ENCODE measurements around the gene CDHR4. TPM values are rescaled to one million over a fixed set of nuclear protein-coding genes. Genes with fewer than 3 reads are reported as not detected.
A peak's percentile ranks its signal among the peaks of the same experiment; 100 is the strongest.
"Not testable (repeated sequence)": the region's sequence is repeated elsewhere in the genome, so short reads cannot be mapped to it uniquely, and the experiment has no call there.

Gene CDHR4
- polyA plus RNA-seq, 1 donor: 0.28 TPM

- no peak for DNase-seq
Measured at GRCh38 chr3:49803465-49804140, 3.9 kb upstream of the CDHR4 start.

DNA sequence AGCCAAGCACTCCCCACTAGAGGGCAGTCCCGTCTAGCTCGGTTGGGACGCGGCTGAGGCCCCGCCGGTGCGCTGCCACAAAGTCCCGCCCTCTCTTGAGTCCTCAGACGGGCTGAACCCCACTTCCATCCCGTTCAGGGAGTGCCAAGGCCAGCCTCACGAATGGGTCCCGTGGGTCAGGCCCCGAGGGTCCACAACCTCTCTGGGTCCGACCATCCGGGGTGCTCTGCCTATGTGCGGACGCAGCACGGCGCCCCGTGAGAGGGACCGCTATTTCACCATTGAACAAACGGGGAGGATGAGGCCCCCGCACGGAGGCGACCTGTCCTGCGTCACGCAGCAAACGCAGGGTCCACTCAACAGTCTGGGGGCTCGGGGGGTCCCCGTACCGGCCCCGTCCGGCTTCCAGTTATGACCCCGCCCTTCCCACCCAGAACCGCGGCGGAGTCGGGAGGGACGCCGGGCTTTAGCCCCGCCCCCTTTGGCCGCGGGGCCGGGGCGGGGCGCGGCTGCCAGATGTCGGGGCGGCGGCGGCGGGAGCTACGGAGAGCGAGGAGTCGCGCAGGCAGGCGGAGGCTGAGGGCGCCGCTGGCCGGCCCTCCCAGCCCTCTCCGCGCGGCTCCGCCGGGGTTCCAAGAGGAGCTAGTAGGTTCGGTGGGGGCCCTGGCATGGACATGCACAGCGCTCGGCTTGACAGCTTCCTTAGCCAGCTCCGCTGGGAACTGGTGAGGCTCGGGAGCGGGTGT, 3.2 kb upstream of the CDHR4 start, which contains the start of gene INKA1:
INKA1 (plus strand) TSS at position 543 of the 746 bp plus-strand sequence; CDS start at position 675, 132 bp downstream.
- peak; percentile 86 for DNase-seq

DNA sequence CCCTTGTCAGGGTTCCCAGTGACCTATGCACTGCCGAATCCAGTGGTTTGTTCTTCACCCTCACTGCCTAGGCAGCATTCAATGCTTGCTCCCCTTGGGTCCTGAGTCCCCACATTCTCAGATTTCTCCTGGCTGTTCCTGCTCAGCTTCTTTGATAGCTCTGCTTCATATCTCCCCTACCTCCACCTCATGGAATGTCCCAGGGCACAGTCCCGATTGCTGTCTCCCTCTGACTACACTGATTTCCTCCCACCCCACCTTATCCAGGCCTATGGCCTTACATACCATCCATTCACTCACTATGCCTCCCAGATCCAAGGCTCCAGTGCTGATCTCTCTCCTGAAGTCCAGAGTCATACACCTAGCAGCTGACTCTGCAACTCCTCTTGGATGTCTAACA, 1.5 kb upstream of the CDHR4 start:
- DNase-seq: no peak

DNA sequence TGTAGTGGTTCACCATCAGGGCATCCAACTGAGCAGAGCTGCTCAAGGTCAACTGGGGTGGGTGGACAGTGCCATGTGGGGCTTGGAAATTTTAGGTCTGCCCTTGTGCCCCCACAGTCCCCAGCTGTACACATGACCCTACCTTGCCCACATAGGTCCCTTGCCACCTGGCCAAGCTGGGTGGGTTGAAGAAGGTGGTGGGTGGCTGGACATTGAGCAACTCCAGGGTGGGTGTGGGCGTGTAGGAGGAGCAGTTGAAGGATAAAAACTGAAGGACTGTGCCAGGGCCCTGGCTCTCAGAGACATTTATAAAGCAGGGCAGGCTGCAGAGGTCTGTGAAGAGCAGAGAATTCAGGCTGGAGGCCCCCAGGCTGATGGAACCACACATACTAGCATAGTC, 568 bp downstream of the CDHR4 start:
- DNase-seq: no peak

GRCh38 chr3:49794926-49795905, 4.5 kb downstream of the CDHR4 start:
- DNase-seq: no peak

DNA sequence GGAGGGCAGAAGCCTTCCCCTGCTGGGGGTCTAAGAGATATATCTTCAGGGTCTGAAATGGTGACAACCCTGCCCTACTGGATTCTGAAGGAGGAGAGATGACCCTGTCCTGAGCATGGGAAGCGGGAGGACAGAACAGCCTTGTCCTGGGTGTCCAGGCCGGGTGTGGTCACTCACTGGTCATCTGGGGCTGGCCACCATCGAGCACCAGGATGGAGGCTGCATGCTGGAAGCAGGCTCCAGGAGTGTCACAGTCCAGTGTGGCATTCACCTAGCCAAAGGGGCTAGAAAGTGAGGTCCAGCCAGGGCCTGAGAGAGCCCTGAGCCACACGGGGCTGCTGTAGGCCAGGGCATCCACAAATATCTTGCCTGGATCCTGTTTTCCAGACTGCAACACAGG, 5.2 kb downstream of the CDHR4 start:
- no peak for DNase-seq

DNA sequence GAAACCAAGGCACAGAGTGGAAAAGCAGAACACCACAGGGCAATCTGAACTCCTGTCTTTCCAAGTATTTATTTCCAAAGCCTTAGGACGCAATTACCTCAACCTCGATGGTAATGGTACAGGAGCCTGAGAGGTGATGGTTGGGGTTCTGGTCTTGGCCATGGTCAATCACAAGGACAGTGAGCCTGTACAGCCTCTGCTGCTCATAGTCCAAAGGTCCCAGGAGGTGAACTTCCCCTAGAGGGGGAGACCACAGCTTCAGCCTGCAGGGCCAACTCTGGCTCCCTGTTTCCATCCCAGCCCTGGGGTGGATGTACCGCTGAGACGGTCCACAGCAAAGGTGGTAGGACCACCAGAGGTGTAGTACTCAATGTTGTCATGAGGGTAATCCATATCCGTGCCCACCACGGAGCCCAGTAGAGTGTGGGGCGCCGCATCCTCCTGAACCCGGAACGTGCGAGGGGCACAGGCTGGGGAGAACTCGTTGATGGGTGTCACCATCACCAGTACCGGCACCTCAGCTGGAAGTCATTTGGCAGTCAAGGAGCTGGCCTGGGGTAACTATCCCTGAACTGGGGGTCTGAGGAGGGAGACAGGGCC, 6.1 kb downstream of the CDHR4 start:
- DNase-seq: no peak

DNA sequence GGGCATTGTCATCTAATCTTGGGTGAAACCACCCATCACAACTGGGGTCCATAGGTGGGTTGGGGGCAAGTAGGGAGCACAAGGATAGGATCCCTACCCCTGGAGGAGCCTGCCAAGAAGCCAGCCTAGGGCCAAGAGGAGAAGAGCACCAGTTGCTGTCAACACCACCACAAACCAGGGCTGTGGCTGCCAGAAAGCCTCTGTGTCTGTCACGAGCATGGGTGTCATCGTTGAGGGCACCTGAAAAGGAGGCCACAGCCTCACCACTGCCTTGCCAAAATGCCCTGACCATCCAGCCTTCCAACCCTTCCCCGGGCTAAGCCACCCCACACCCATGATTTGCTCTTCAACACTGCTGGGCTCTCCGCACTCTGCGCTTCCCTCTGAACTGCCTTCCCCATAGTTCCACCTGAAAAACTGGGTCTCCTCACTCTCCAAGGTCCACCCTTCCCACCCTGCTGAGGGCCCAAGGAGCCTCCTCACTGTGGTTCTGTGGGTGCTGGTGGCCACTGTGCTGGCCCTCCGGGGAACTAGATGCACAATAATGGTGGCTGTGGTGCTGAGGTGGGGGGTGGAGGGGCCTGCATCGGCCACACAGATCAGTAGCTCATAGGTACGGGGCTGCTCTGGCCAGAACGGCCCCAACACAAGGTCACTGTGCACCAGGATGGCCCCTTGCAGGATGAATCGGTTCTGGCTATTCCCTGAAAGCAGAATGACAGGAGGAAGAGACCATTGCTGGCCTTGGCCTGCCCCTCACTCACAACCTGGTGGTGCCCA, 7.1 kb downstream of the CDHR4 start:
- no peak for DNase-seq

DNA sequence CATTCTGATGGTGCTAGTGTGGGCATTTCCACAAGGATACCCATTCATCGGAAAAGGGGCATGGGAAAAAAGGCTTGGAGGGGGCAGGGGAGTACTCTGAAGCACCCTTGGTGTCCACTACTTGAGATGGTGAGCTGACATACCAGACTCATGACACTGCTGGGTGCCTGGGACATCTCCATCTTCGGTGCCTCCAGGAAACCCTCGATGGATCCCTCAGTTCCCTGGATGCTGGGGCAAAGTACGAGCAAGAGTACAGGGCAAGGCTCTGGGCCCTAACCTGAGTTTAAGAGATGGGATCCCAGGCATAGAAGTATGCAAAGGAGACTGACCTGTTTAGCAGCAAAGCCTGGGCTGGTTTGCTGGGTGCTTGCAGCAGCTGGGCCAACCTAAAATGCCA, 8.1 kb downstream of the CDHR4 start:
- no peak for DNase-seq

GRCh38 chr3:49790626-49791411, 8.9 kb downstream of the CDHR4 start:
- no peak for DNase-seq

DNA sequence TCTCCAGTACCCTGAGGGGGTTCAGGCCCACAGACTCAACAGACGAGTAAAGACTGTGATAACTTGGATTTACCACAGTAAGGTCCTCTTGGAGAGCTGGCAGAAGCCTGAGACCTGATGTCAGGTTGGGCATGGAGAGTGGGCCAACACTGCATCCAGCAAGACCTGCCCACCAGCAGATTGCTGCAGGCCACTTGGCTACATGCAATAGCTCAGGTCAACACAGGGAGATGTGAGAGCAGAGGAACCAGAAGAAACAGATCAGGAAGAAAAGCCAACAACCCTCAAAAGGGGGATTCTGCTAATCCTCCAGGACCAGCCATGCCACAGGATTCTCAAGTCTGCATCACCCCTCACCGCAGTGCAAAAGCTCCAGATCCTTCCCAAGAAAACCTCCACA, 11.6 kb downstream of the CDHR4 start:
- DNase-seq: no peak

DNA sequence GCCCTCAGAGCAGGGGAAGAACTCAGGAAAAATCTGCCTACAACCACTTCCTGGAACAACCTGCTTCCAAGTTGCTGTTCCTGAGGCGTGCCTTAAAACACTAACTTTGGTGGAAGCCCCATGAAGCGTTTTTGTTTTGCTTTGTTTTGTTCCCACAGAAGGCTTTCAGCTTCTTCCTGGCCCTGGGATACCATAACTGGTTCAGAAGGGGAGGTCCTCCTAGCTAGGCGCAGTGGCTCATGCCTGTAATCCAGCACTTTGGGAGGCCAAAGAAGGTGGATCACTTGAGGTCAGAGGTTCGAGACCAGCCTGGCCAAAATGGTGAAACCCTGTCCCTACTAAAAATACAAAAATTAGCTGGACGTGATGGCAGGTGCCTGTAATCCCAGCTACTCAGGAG, 12.1 kb downstream of the CDHR4 start:
- DNase-seq: no peak

DNA sequence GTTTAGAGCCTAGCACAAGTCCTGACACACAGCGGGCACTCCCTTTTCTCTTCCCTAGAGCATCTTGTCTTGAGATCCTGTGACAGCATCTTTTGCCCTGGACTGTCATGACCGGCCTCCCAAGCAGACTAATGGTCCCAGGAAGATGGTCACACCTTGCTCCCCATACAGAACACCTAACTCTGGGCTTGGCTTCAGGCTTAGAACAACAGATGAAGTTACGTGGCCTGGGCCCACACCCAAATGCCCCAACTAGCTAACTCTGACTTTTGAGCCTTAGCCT, 12.6 kb downstream of the CDHR4 start:
- DNase-seq: no peak

GRCh38 chr3:49786357-49787181, 13.1 kb downstream of the CDHR4 start, which contains the start of gene IP6K1:
IP6K1 (minus strand) TSS chr3:49786542; CDS start chr3:49748040, 38,502 bp downstream.
- peak; percentile 100 for DNase-seq

DNA sequence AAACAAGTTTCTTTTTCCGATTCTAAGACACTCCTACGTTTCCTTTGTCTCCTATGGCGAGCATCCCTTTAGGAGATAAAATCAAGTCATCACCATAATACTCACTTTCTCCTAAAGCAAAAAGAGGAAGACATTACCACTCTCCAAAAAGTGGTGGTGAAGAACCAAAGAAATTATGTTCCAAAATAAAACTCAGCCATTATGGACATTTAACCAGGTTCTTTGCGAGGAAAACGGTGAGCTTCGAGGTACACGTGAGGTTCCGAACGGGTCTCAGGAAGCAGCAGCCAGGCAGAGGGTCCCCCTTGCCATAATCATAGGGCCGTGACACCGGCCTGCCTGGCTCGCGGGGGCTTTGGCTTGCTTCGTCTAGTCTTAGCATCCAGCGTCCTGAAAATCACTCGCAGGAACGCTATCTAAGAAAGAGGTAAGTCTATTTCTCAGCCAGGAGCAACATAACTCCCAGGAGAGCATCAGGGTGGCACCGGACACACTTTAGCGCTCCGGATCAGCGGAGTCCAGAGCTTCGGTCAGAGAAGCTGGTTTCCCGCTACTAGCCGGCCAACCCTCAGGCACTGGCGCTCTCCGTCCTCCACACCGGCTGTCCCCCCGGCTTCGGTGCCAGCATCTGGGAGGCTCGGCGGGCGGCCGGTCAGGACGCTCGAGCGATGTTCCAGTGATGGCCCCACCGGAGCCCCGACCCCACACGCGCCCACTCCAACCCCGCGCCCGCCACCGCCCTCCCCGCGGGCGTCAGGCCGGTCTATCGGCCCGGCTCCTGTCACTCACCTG, 13.9 kb downstream of the CDHR4 start:
- DNase-seq: no peak

- not testable (repeated sequence) for DNase-seq
Measured at GRCh38 chr3:49782277-49782676, 17.4 kb downstream of the CDHR4 start.

- no peak for DNase-seq
Measured at GRCh38 chr3:49781415-49782199, 18.1 kb downstream of the CDHR4 start.

GRCh38 chr3:49780975-49781365, 18.7 kb downstream of the CDHR4 start:
- DNase-seq: not testable (repeated sequence)
